ENCODE data around the gene P2RX1.

The P2RX1 gene

GRCh38 chr17:3904501-3904900, 11.8 kb downstream of the P2RX1 start:
- TF ChIP-seq REST (IDR thresholded peaks at IDR 0.05; ENCODE audit: insufficient read depth in 1 of 2, low read depth in 2 of 2, low read length in 2 of 2) = no peak
- TF ChIP-seq POLR2AphosphoS5 (IDR thresholded peaks at IDR 0.05; ENCODE audit: low read depth, low read length) = no peak
- TF ChIP-seq TAF1 (IDR thresholded peaks at IDR 0.05; ENCODE audit: borderline replicate concordance, insufficient read depth, low read length) = no peak
- TF ChIP-seq SIN3A (IDR thresholded peaks at IDR 0.05; ENCODE audit: borderline replicate concordance, insufficient read depth, low read length) = no peak
- TF ChIP-seq FOXP2 (optimal IDR thresholded peaks at IDR 0.05; ENCODE audit: borderline replicate concordance, extremely low read depth, extremely low read length, insufficient read depth) = no peak

- TF ChIP-seq TAF1 (IDR thresholded peaks at IDR 0.05; ENCODE audit: borderline replicate concordance, insufficient read depth, low read length) (no peak), REST (IDR thresholded peaks at IDR 0.05; ENCODE audit: insufficient read depth in 1 of 2, low read depth in 2 of 2, low read length in 2 of 2) (no peak), POLR2AphosphoS5 (IDR thresholded peaks at IDR 0.05; ENCODE audit: low read depth, low read length) (no peak), FOXP2 (optimal IDR thresholded peaks at IDR 0.05; ENCODE audit: borderline replicate concordance, extremely low read depth, extremely low read length, insufficient read depth) (no peak), SIN3A (IDR thresholded peaks at IDR 0.05; ENCODE audit: borderline replicate concordance, insufficient read depth, low read length) (no peak)
Observed at GRCh38 chr17:3903881-3904290, 12.4 kb downstream of the P2RX1 start.

GRCh38 chr17:3903051-3903825, 13.0 kb downstream of the P2RX1 start:
- no peak for TF ChIP-seq FOXP2 (optimal IDR thresholded peaks at IDR 0.05; ENCODE audit: borderline replicate concordance, extremely low read depth, extremely low read length, insufficient read depth)
- TF ChIP-seq TAF1 (IDR thresholded peaks at IDR 0.05; ENCODE audit: borderline replicate concordance, insufficient read depth, low read length) = no peak
- no peak for TF ChIP-seq REST (IDR thresholded peaks at IDR 0.05; ENCODE audit: insufficient read depth in 1 of 2, low read depth in 2 of 2, low read length in 2 of 2)
- TF ChIP-seq POLR2AphosphoS5 (IDR thresholded peaks at IDR 0.05; ENCODE audit: low read depth, low read length) = no peak
- no peak for TF ChIP-seq SIN3A (IDR thresholded peaks at IDR 0.05; ENCODE audit: borderline replicate concordance, insufficient read depth, low read length)

GRCh38 chr17:3900646-3901045, 15.6 kb downstream of the P2RX1 start:
- TF ChIP-seq POLR2AphosphoS5 (IDR thresholded peaks at IDR 0.05; ENCODE audit: low read depth, low read length) = no peak
- no peak for TF ChIP-seq FOXP2 (optimal IDR thresholded peaks at IDR 0.05; ENCODE audit: borderline replicate concordance, extremely low read depth, extremely low read length, insufficient read depth)
- no peak for TF ChIP-seq SIN3A (IDR thresholded peaks at IDR 0.05; ENCODE audit: borderline replicate concordance, insufficient read depth, low read length)
- no peak for TF ChIP-seq REST (IDR thresholded peaks at IDR 0.05; ENCODE audit: insufficient read depth in 1 of 2, low read depth in 2 of 2, low read length in 2 of 2)
- no peak for TF ChIP-seq TAF1 (IDR thresholded peaks at IDR 0.05; ENCODE audit: borderline replicate concordance, insufficient read depth, low read length)
